SK-N-SH (cell line): Measurements from ENCODE around the gene CHDH. TPM values are rescaled to one million over a fixed set of nuclear protein-coding genes. Genes with fewer than 3 reads are reported as not detected.

Experiments
- CTCF ChIA-PET: fragments of 300-600, 350-600 bp; formaldehyde crosslinking; extraction: SDS; loops from one replicate; lab custom pipeline; 2021; lab: Yijun Ruan, JAX
- POLR2A ChIA-PET: fragments of 350-600 bp; sonication (Branson Sonifier 250); formaldehyde crosslinking; extraction: SDS; loops from one replicate; lab custom pipeline; 2020; ENCODE audit warnings: antibody characterized with exemption, inconsistent platforms; lab: Yijun Ruan, JAX
- DNase-seq: peaks from one replicate; pipeline ENCODE4 v3.0.0; 2012
- H2AFZ ChIP-seq: fragments of 200-600 bp; sonication (generic); 2 replicates; pipeline ENCODE4 v1.8.1; 2016; ENCODE audit warnings: antibody characterized with exemption, mild to moderate bottlenecking, low read depth
- H3F3A ChIP-seq: fragments of 200-600 bp; sonication (generic); replicated peaks from 2 replicates; pipeline ENCODE3; 2016; ENCODE audit warnings: antibody characterized with exemption, mild to moderate bottlenecking; ENCODE audit not compliant: insufficient read depth
- H3K27ac ChIP-seq, 2 experiments: fragments of 200-500 bp in 1 of 2; fragments of 200-600 bp in 1 of 2; sonication (Bioruptor generic) in 1 of 2; sonication (generic), shearing (Covaris generic) in 1 of 2; 2 replicates each; pipeline versions ENCODE4 v1.5.1 to v1.6.1; 2014 to 2016; ENCODE audit warnings: low read depth in 2 of 2, inconsistent platforms in 1 of 2, low read length in 1 of 2, mild to moderate bottlenecking in 1 of 2, mixed read lengths in 1 of 2
- H3K27me3 ChIP-seq: fragments of 200-600 bp; sonication (generic), shearing (Covaris generic); 2 replicates; pipeline ENCODE4 v1.6.1; 2016; ENCODE audit warnings: mixed run types; ENCODE audit not compliant: insufficient read depth
- H3K36me3 ChIP-seq, 2 experiments: fragments of 200-500 bp in 1 of 2; fragments of 200-600 bp in 1 of 2; sonication (Bioruptor generic) in 1 of 2; sonication (generic) in 1 of 2; replicated peaks in 1 of 2; 2 replicates each; pipeline versions ENCODE3 to v1.5.1; 2014 to 2016; ENCODE audit warnings: low read length in 1 of 2, mild to moderate bottlenecking in 1 of 2; ENCODE audit not compliant: insufficient read depth in 2 of 2, control insufficient read depth in 1 of 2
- H3K4me1 ChIP-seq, 2 experiments: fragments of 200-500 bp in 1 of 2; fragments of 200-600 bp in 1 of 2; sonication (Bioruptor generic) in 1 of 2; sonication (generic), shearing (Covaris generic) in 1 of 2; 2 replicates each; pipeline versions ENCODE4 v1.5.1 to v1.6.1; 2014 to 2016; ENCODE audit warnings: low read depth in 1 of 2, low read length in 1 of 2, mixed run types in 1 of 2; ENCODE audit not compliant: insufficient read depth in 2 of 2, control insufficient read depth in 1 of 2
- H3K4me2 ChIP-seq: fragments of 200-600 bp; sonication (generic), shearing (Covaris generic); 2 replicates; pipeline ENCODE4 v1.6.1; 2017; ENCODE audit warnings: mixed run types
- H3K4me3 ChIP-seq, 2 experiments: fragments of 200-500 bp in 1 of 2; fragments of 200-600 bp in 1 of 2; sonication (Bioruptor generic) in 1 of 2; sonication (generic), shearing (Covaris generic) in 1 of 2; 2 replicates each; pipeline versions ENCODE4 v1.5.1 to v1.8.1; 2014 to 2016; ENCODE audit warnings: low read depth in 2 of 2, inconsistent platforms in 1 of 2, low read length in 1 of 2, mild to moderate bottlenecking in 1 of 2, mixed read lengths in 1 of 2, moderate library complexity in 1 of 2
- H3K79me2 ChIP-seq: fragments of 200-600 bp; sonication (generic); 2 replicates; pipeline ENCODE4 v1.8.1; 2017; ENCODE audit warnings: mild to moderate bottlenecking; ENCODE audit not compliant: insufficient read depth
- H3K9ac ChIP-seq: fragments of 200-600 bp; sonication (generic); 2 replicates; pipeline ENCODE4 v1.6.1; 2017; ENCODE audit warnings: mixed run types
- H3K9me2 ChIP-seq: fragments of 200-600 bp; sonication (generic); 2 replicates; pipeline ENCODE4 v1.6.1; 2017; ENCODE audit warnings: mixed run types
- H3K9me3 ChIP-seq: fragments of 200-600 bp; sonication (generic); 2 replicates; pipeline ENCODE4 v1.6.1; 2017; ENCODE audit warnings: mixed run types, mild to moderate bottlenecking, moderate library complexity
- H4K20me1 ChIP-seq: fragments of 200-600 bp; sonication (generic); 2 replicates; pipeline ENCODE4 v1.6.1; 2017; ENCODE audit warnings: mild to moderate bottlenecking, mixed run types; ENCODE audit not compliant: insufficient read depth
- CHD2 ChIP-seq: fragments of 150-350 bp; IDR thresholded peaks from 2 replicates; pipeline ENCODE4 v1.6.1; 2018; ENCODE audit warnings: low read length; ENCODE audit not compliant: partially characterized antibody
- FOXJ3 ChIP-seq: sonication (generic); formaldehyde crosslinking; IDR thresholded peaks from 2 replicates; pipeline ENCODE4 v1.5.1; 2020; ENCODE audit warnings: mild to moderate bottlenecking, missing genetic modification reagents
- GATA2 ChIP-seq: sonication (generic); formaldehyde crosslinking; IDR thresholded peaks from 2 replicates; pipeline ENCODE4 v1.5.0; 2020; ENCODE audit warnings: mild to moderate bottlenecking, missing genetic modification reagents
- MEF2A ChIP-seq: IDR thresholded peaks from 2 replicates; pipeline ENCODE4 v1.4.0; 2012; ENCODE audit warnings: low read depth, borderline replicate concordance
- NFIC ChIP-seq: IDR thresholded peaks from 2 replicates; pipeline ENCODE4 v1.4.0; 2012; ENCODE audit warnings: borderline replicate concordance
- NRF1 ChIP-seq: IDR thresholded peaks from 2 replicates; pipeline ENCODE4 v1.6.1; 2012; ENCODE audit warnings: low read depth, mild to moderate bottlenecking, low read length
- PBX3 ChIP-seq: IDR thresholded peaks from 2 replicates; pipeline ENCODE4; 2012
- POLR2AphosphoS5 ChIP-seq: IDR thresholded peaks from 2 replicates; pipeline ENCODE4 v1.6.1; 2012; ENCODE audit warnings: low read depth, low read length
- RXRA ChIP-seq: IDR thresholded peaks from 2 replicates; pipeline ENCODE4 v1.4.0; 2012; ENCODE audit warnings: low read depth, mild to moderate bottlenecking, borderline replicate concordance
- TCF12 ChIP-seq: IDR thresholded peaks from 2 replicates; pipeline ENCODE4 v1.4.0; 2012
- YY1 ChIP-seq: IDR thresholded peaks from 2 replicates; pipeline ENCODE4 v1.4.0; 2012; ENCODE audit warnings: low read depth, mild to moderate bottlenecking
- WGBS: methylation state at CpG from one replicate; pipeline ENCODE4 v1.1.6; 2017; ENCODE audit warnings: low lambda C conversion rate; 5-methylcytosine and 5-hydroxymethylcytosine counted together
- polyA plus RNA-seq, 3 experiments: library from polyadenylated mRNA; depleted of rRNA; stranded (reverse); fragments of >200 nt; gene quantifications; 2 replicates each; pipeline ENCODE4 v1.2.3, GENCODE V29; 2012
- TF ChIP-seq, protein P1 (sequence below): IDR thresholded peaks from 2 replicates; pipeline ENCODE4 v1.4.0; 2012; ENCODE audit warnings: low read depth
- TF ChIP-seq, protein P2 (sequence below): IDR thresholded peaks from 2 replicates; pipeline ENCODE4 v1.4.0; 2012; ENCODE audit warnings: low read depth, borderline replicate concordance
- TF ChIP-seq, protein P3 (sequence below): fragments of 150-350 bp; IDR thresholded peaks from 2 replicates; pipeline ENCODE4 v1.6.1; 2017; ENCODE audit warnings: antibody characterized with exemption, low read length, low read depth, borderline replicate concordance
- TF ChIP-seq, protein P4 (sequence below): fragments of 200-600 bp; sonication (generic); IDR thresholded peaks from 2 replicates; pipeline ENCODE4 v1.6.1; 2017; ENCODE audit warnings: antibody characterized with exemption, mild to moderate bottlenecking, moderate library complexity

CHDH gene
- polyA plus RNA-seq, 1 of the 3 experiments (the other 2 are of a cell fraction) = 0.33 TPM

DNA sequence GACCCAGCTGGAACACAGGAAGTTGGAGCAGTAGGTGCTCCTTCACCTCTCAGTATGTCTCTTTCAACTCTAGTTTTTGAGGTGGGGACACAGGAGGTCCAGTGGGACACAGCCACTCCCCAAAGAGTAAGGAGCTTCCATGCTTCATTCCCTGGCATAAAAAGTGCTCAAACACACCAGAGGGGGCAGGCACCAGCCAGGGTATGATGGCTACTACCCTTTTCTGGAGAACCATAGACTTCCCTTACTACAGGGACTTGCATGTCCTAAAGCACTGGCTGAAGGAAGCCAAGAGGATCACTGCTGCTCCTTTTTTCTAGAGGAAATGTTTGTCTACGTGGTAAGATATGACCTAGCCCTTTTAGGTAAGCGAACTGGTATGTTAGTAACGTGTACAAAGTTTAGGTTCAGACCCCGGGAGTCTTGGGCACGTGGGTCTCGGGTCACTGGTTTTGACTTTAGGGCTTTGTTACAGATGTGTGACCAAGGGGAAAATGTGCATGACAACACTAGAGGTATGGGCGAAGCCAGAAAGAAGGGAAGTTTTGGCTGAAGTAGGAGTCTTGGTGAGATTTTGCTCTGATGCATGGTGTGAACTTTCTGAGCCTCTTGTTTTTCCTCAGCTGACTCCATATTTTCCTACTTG is 12.0 kb upstream of the CHDH start:
- ChIA-PET CTCF (interaction anchor here (1.0 to 1.4 kb wide), 2 partner anchors 18 to 148 kb away, joined by 3 read pairs; no protein-coding TSS in a partner anchor), POLR2A (no interaction called here)
- no peak for DNase-seq
- 87% methylated on average over 7 of the region's 7 CpGs for WGBS
- TF ChIP-seq YY1 = no peak
- no peak for TF ChIP-seq FOXJ3 (CRISPR knock-in tag)
- no peak for TF ChIP-seq POLR2AphosphoS5
- TF ChIP-seq PBX3 = no peak
- no peak for TF ChIP-seq RXRA
- TF ChIP-seq NFIC = no peak
- TF ChIP-seq, protein P1, sequence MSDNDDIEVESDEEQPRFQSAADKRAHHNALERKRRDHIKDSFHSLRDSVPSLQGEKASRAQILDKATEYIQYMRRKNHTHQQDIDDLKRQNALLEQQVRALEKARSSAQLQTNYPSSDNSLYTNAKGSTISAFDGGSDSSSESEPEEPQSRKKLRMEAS = no peak
- TF ChIP-seq, protein P2, sequence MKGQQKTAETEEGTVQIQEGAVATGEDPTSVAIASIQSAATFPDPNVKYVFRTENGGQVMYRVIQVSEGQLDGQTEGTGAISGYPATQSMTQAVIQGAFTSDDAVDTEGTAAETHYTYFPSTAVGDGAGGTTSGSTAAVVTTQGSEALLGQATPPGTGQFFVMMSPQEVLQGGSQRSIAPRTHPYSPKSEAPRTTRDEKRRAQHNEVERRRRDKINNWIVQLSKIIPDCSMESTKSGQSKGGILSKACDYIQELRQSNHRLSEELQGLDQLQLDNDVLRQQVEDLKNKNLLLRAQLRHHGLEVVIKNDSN = no peak
- no peak for TF ChIP-seq MEF2A
- TF ChIP-seq, protein P3, sequence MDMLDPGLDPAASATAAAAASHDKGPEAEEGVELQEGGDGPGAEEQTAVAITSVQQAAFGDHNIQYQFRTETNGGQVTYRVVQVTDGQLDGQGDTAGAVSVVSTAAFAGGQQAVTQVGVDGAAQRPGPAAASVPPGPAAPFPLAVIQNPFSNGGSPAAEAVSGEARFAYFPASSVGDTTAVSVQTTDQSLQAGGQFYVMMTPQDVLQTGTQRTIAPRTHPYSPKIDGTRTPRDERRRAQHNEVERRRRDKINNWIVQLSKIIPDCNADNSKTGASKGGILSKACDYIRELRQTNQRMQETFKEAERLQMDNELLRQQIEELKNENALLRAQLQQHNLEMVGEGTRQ = no peak
- TF ChIP-seq, protein P4, sequence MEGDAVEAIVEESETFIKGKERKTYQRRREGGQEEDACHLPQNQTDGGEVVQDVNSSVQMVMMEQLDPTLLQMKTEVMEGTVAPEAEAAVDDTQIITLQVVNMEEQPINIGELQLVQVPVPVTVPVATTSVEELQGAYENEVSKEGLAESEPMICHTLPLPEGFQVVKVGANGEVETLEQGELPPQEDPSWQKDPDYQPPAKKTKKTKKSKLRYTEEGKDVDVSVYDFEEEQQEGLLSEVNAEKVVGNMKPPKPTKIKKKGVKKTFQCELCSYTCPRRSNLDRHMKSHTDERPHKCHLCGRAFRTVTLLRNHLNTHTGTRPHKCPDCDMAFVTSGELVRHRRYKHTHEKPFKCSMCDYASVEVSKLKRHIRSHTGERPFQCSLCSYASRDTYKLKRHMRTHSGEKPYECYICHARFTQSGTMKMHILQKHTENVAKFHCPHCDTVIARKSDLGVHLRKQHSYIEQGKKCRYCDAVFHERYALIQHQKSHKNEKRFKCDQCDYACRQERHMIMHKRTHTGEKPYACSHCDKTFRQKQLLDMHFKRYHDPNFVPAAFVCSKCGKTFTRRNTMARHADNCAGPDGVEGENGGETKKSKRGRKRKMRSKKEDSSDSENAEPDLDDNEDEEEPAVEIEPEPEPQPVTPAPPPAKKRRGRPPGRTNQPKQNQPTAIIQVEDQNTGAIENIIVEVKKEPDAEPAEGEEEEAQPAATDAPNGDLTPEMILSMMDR = no peak
- no peak for TF ChIP-seq CHD2
- no peak for TF ChIP-seq TCF12
- TF ChIP-seq GATA2 (CRISPR knock-in tag) = no peak
- no peak for TF ChIP-seq NRF1
- Histone ChIP-seq H3K4me2 (no peak overlapping the region), H3K4me1 (no peaks in the 10 kb centered on the region), H3K9ac (no peak overlapping the region), H3K9me2 (peaks cover 2% of the 10 kb centered on the region; the same call in 1 of the 2 replicates), H3K36me3 (peaks cover 14 to 36% of the 10 kb centered on the region in 2 experiments), H3K27me3 (no peaks in the 10 kb centered on the region), H3K79me2 (no peaks in the 10 kb centered on the region), H3K27ac (no peak overlapping the region), H3K4me3 (no peak overlapping the region), H3K9me3 (no peaks in the 10 kb centered on the region), H2AFZ (no peak overlapping the region), H3F3A (no peaks in the 10 kb centered on the region), H4K20me1 (no peaks in the 10 kb centered on the region)
